Endothelial cell of umbilical vein (primary cell): Measurements from ENCODE around the gene FGFR3. TPM values are rescaled to one million over a fixed set of nuclear protein-coding genes. Genes with fewer than 3 reads are reported as not detected.

Source experiments
- BruUV-seq: library from RNA; stranded (reverse); fragments of 400-500 nt; replicated peaks from 2 replicates; lab custom pipeline; 2021; lab: Mats Ljungman, UMichigan
- CTCF ChIA-PET: fragments of 300-600, 350-600 bp; sonication (Branson Sonifier 250); formaldehyde crosslinking; loops from one replicate; lab custom pipeline; 2021; ENCODE audit warnings: antibody characterized with exemption, inconsistent platforms; lab: Charles Lee
- POLR2A ChIA-PET: fragments of 300-600, 350-600 bp; sonication (Branson Sonifier 250); formaldehyde crosslinking; loops from one replicate; lab custom pipeline; 2021; ENCODE audit warnings: antibody characterized with exemption, inconsistent platforms; lab: Charles Lee
- DNase-seq: peaks from one replicate; pipeline ENCODE4 v3.0.0-alpha.2; 2011; ENCODE audit warnings: low read depth, low spot score
- FAIRE-seq: peaks from 2 replicates; lab custom pipeline; 2011; peaks lifted over from hg19 to GRCh38; lab: Jason Lieb, UNC
- H2AFZ ChIP-seq: 2 replicates; pipeline ENCODE4 v1.6.0; 2012; ENCODE audit warnings: low read depth, low read length, control low read depth, inconsistent platforms
- H3K27ac ChIP-seq: 2 replicates; pipeline ENCODE4 v1.5.1; 2011; ENCODE audit warnings: low read depth, mild to moderate bottlenecking, control low read depth, low read length, moderate library complexity; ENCODE audit not compliant: insufficient read depth
- H3K27me3 ChIP-seq, 2 experiments: 2 replicates each; pipeline versions ENCODE4 v1.6.0 to v1.6.1; 2011; ENCODE audit warnings: low read length in 2 of 2, mixed read lengths in 1 of 2; ENCODE audit not compliant: control insufficient read depth in 2 of 2, insufficient read depth in 2 of 2
- H3K36me3 ChIP-seq, 2 experiments: 2 replicates in 1 of 2; 3 replicates in 1 of 2; pipeline ENCODE4 v1.5.1; 2011; ENCODE audit warnings: low read length in 2 of 2, mild to moderate bottlenecking in 1 of 2, moderate library complexity in 1 of 2; ENCODE audit not compliant: control insufficient read depth in 2 of 2, insufficient read depth in 2 of 2; ENCODE audit errors: extremely low read depth in 1 of 2
- H3K4me1 ChIP-seq: 3 replicates; pipeline ENCODE4 v1.5.1; 2011; ENCODE audit warnings: mild to moderate bottlenecking, low read length; ENCODE audit not compliant: control insufficient read depth, insufficient read depth; ENCODE audit errors: extremely low read depth
- H3K4me2 ChIP-seq: 2 replicates; pipeline ENCODE4 v1.6.1; 2011; ENCODE audit warnings: low read length, control low read depth, mixed read lengths; ENCODE audit not compliant: insufficient read depth
- H3K4me3 ChIP-seq, 3 experiments: fragments of 200-600 bp in 1 of 3; sonication (generic), shearing (Covaris generic) in 1 of 3; replicated peaks in 1 of 3; 2 replicates each; pipeline ENCODE4 v1.5.1; 2011 to 2016; ENCODE audit warnings: control low read depth in 3 of 3, low read length in 3 of 3, mild to moderate bottlenecking in 2 of 3, inconsistent platforms in 1 of 3, low read depth in 1 of 3, moderate library complexity in 1 of 3; ENCODE audit not compliant: insufficient read depth in 1 of 3
- H3K79me2 ChIP-seq: 2 replicates; pipeline ENCODE4 v1.6.0; 2012; ENCODE audit warnings: low read length, inconsistent platforms; ENCODE audit not compliant: control insufficient read depth, insufficient read depth
- H3K9ac ChIP-seq: replicated peaks from 2 replicates; pipeline ENCODE3; 2011; ENCODE audit warnings: low read length, control low read depth; ENCODE audit not compliant: insufficient read depth; ENCODE audit errors: extremely low read depth
- H3K9me1 ChIP-seq: replicated peaks from 3 replicates; pipeline ENCODE4 v1.6.0; 2011; ENCODE audit warnings: mild to moderate bottlenecking, low read length; ENCODE audit not compliant: control insufficient read depth, insufficient read depth; ENCODE audit errors: extremely low read depth
- H3K9me3 ChIP-seq: replicated peaks from 2 replicates; pipeline ENCODE4 v1.5.1; 2012; ENCODE audit warnings: low read length, inconsistent platforms; ENCODE audit not compliant: control insufficient read depth, insufficient read depth
- H4K20me1 ChIP-seq: replicated peaks from 2 replicates; pipeline ENCODE3; 2011; ENCODE audit warnings: mild to moderate bottlenecking, low read length; ENCODE audit not compliant: control insufficient read depth, insufficient read depth; ENCODE audit errors: extremely low read depth
- EZH2 ChIP-seq: IDR thresholded peaks from 2 replicates; pipeline ENCODE4 v1.6.1; 2012; ENCODE audit warnings: borderline replicate concordance, low read depth, mild to moderate bottlenecking, moderate library complexity, low read length, inconsistent platforms; ENCODE audit not compliant: severe bottlenecking
- FOS ChIP-seq: IDR thresholded peaks from 2 replicates; pipeline ENCODE4 v1.6.1; 2011; ENCODE audit warnings: mild to moderate bottlenecking, low read length, moderate library complexity, borderline replicate concordance; ENCODE audit not compliant: insufficient read depth
- GATA2 ChIP-seq: IDR thresholded peaks from 2 replicates; pipeline ENCODE4 v1.7.0; 2011; ENCODE audit warnings: low read depth, mild to moderate bottlenecking, moderate library complexity, mixed read lengths, low read length; ENCODE audit not compliant: insufficient read length, insufficient read depth
- JUN ChIP-seq: IDR thresholded peaks from 2 replicates; pipeline ENCODE4 v1.6.1; 2011; ENCODE audit warnings: borderline replicate concordance, low read depth; ENCODE audit not compliant: insufficient read length, insufficient read depth
- MYC ChIP-seq: IDR thresholded peaks from one replicate; pipeline ENCODE4 v1.6.1; 2011; ENCODE audit warnings: mild to moderate bottlenecking, low read depth, low read length
- POLR2A ChIP-seq: IDR thresholded peaks from 2 replicates; pipeline ENCODE4 v1.6.1; 2012; ENCODE audit warnings: low read depth, mild to moderate bottlenecking, control low read depth, low read length
- POLR2AphosphoS5 ChIP-seq: IDR thresholded peaks from 2 replicates; pipeline ENCODE4 v1.6.1; 2012; ENCODE audit warnings: low read depth, mild to moderate bottlenecking, control low read depth, low read length, moderate library complexity; ENCODE audit not compliant: insufficient read depth
- dilution Hi-C: fragments of 300-500 bp; cut with MboI; formaldehyde crosslinking; loops from one replicate; pipeline ENCODE4 v1.15.0; 2019; ENCODE audit warnings: low sequenced_read_pairs; ENCODE audit not compliant: extremely low pct_ligation_motif_present
- intact Hi-C: fragments of 100-400 bp; cut with micrococcal nuclease; formaldehyde crosslinking; loops from one replicate; pipeline ENCODE4 v1.10.0; 2022
- polyA plus RNA-seq, 4 experiments: library from polyadenylated mRNA; depleted of rRNA in 3 of 4; stranded (reverse) in 3 of 4; unstranded in 1 of 4; fragments of >200 nt; gene quantifications; 2 replicates each; pipeline versions ENCODE4 v1.2.1 to v1.2.3, GENCODE V29; 2011 to 2012; ENCODE audit warnings: missing spikeins in 1 of 4
- total RNA-seq: library from RNA; stranded (reverse); gene quantifications from 2 replicates; pipeline ENCODE4 v1.2.3, GENCODE V29; 2021
- TF ChIP-seq, protein P1 (sequence below), 2 donors: IDR thresholded peaks; 1 replicate in 1 of 2; 2 replicates in 1 of 2; pipeline ENCODE4 v1.5.1; 2011; ENCODE audit warnings: low read length in 2 of 2, mild to moderate bottlenecking in 2 of 2, moderate library complexity in 2 of 2, control low read depth in 1 of 2, inconsistent platforms in 1 of 2, low read depth in 1 of 2; ENCODE audit not compliant: insufficient read depth in 1 of 2; ENCODE audit errors: extremely low read depth in 1 of 2
- TF ChIP-seq, protein P2 (sequence below): IDR thresholded peaks from 2 replicates; pipeline ENCODE4 v1.6.1; 2011; ENCODE audit not compliant: insufficient read depth, insufficient read length

The FGFR3 gene
- total and polyA plus RNA-seq, 2 donors (not counting 3 experiments of a cell fraction or from before 2014, with no cell fraction given), result 0.73 to 1.2 TPM

DNA sequence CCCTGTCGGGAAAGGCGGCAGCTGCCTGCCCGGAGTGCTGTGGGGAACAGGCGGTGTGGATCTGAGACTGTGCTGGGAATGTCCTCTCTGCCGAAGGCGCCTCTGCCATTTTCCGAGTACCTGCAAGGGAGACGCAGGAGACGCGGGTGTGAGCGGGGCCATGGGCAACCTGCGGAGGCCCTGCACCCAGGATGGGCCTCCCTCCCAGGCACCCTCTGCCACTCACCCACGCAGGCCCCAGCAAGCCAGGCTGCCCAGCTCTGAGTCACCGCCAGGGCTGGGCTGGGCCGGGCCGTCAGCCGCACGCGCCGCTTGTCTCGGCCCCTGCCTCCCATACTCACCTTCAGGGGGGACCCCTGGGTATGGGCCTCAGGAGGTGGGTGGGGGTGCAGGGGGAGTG lies 3.5 kb upstream of the FGFR3 start:
- no peak for DNase-seq
- Histone ChIP-seq H3K9ac (no peak overlapping the region), H3K79me2 (no peaks in the 10 kb centered on the region), H3K27ac (no peak overlapping the region), H3K4me3 (no peak overlapping the region), H3K27me3 (peaks cover 8% of the 10 kb centered on the region in 2 experiments), H2AFZ (no peak overlapping the region), H3K4me2 (no peak overlapping the region), H3K36me3 (no peaks in the 10 kb centered on the region), H3K4me1 (no peaks in the 10 kb centered on the region), H3K9me3 (no peaks in the 10 kb centered on the region), H3K9me1 (no peaks in the 10 kb centered on the region), H4K20me1 (no peaks in the 10 kb centered on the region)
- TF ChIP-seq, protein P1, sequence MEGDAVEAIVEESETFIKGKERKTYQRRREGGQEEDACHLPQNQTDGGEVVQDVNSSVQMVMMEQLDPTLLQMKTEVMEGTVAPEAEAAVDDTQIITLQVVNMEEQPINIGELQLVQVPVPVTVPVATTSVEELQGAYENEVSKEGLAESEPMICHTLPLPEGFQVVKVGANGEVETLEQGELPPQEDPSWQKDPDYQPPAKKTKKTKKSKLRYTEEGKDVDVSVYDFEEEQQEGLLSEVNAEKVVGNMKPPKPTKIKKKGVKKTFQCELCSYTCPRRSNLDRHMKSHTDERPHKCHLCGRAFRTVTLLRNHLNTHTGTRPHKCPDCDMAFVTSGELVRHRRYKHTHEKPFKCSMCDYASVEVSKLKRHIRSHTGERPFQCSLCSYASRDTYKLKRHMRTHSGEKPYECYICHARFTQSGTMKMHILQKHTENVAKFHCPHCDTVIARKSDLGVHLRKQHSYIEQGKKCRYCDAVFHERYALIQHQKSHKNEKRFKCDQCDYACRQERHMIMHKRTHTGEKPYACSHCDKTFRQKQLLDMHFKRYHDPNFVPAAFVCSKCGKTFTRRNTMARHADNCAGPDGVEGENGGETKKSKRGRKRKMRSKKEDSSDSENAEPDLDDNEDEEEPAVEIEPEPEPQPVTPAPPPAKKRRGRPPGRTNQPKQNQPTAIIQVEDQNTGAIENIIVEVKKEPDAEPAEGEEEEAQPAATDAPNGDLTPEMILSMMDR (IDR thresholded peaks at IDR 0.05; ENCODE audit: extremely low read depth in 1 of 2, insufficient read depth in 1 of 2, low read depth in 1 of 2, low read length in 2 of 2), result no peak
- TF ChIP-seq, protein P2, sequence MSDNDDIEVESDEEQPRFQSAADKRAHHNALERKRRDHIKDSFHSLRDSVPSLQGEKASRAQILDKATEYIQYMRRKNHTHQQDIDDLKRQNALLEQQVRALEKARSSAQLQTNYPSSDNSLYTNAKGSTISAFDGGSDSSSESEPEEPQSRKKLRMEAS, result no peak
- TF ChIP-seq POLR2A, result no peak
- no peak for TF ChIP-seq JUN
- no peak for TF ChIP-seq FOS
- no peak for TF ChIP-seq MYC
- TF ChIP-seq POLR2AphosphoS5, result no peak
- TF ChIP-seq GATA2, result no peak
- no peak for TF ChIP-seq EZH2
- intact Hi-C loops (no loop called here), dilution Hi-C loops (no loop called here)
- ChIA-PET CTCF (interaction anchor here (0.7 to 1.8 kb wide), 4 partner anchors 12 to 110 kb away, joined by 3 to 6 read pairs (median 4); no protein-coding TSS in a partner anchor), POLR2A (no interaction called here)
- FAIRE-seq, result no peak
- no TSS peak for BruUV-seq
